ENCODE measurements around the gene IBA57.
"Not testable (repeated sequence)": the region's sequence is repeated elsewhere in the genome, so short reads cannot be mapped to it uniquely, and the experiment has no call there.

The IBA57 gene

DNA sequence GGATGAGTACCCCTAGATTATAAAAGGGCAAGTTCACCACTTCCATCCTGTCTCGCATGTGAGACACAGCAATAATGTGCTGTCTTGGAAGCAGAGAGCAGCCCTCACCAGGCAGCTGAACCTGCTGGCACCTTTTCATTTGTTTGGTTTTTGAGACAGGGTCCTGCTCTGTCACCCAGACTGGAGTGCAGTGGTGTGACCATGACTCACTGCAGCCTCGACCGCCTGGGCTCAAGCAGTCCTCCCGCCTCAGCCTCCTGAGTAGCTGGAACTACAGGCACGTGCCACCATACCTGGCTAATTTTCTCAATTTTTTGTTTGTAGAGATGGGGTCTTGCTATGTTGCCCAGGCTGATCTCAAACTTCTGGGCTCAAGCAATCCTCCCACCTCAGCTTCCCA is 62.5 kb downstream of the IBA57 start:
- H3K27me3 Mint-ChIP-seq, H3K4me1 Mint-ChIP-seq, H3K4me3 Mint-ChIP-seq, DNase-seq, H3K27ac Mint-ChIP-seq, ATAC-seq: not testable (repeated sequence)
- H3K9me3 Mint-ChIP-seq: peaks cover 5 to 34% of the 10 kb centered on the region in 2 donors

DNA sequence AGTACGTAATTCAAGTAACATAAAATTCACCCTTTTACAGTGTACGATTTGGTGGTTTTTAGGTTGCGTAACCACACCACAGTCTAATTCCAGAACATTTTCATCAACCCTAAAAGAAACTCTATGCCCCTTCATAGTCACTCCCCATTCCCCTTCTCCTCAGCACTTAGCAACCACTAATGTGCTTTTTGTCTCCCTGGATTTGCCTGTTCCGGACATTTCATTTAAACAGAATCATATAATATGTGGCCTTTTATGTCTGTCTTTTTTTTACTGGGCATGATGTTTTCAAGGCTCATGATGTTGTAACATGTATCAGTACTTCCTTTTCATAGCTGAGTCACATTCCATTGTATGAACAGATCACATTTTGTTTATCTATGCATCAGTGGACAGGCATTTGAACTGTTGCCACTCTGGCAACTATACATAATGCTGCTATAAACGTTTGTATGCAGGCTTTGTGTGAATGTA is 63.0 kb downstream of the IBA57 start:
- Mint-ChIP-seq H3K9me3 (peaks cover 10 to 34% of the 10 kb centered on the region in 2 donors), H3K4me3 (no peak overlapping the region), H3K4me1 (no peaks in the 10 kb centered on the region), H3K27ac (no peak overlapping the region), H3K27me3 (no peaks in the 10 kb centered on the region)
- DNase-seq (no peak), ATAC-seq (no peak)

DNA sequence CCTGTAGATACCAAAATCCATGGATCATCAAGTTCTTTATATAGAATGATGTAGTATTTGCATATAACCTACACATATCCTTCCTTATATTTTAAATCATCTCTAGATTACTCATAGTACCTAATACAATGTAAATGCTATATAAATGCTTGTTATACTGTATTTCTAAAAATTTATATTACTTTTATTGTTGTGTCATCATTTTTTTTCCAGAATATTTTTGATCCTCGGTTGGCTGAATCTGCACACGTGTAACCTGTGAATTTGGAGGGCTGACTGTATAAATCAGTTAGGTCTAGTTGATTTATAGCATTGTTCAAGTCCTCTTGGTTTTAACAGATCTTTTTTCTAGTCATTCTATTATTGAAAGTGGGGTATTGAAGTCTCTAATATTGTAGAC is 65.6 kb downstream of the IBA57 start:
- peaks cover 15 to 22% of the 10 kb centered on the region in 2 donors for H3K9me3 Mint-ChIP-seq
- H3K27me3 Mint-ChIP-seq: no peaks in the 10 kb centered on the region
- no peak overlapping the region for H3K4me3 Mint-ChIP-seq
- H3K4me1 Mint-ChIP-seq: no peaks in the 10 kb centered on the region
- no peak overlapping the region for H3K27ac Mint-ChIP-seq
- no peak for ATAC-seq
- no peak for DNase-seq
